Superior temporal gyrus (tissue), 1 donor: ENCODE measurements around the gene MRPL14.

ENCODE experiments used
- DNase-seq: peaks from one replicate; pipeline ENCODE4 v3.0.0-alpha.2; 2016; ENCODE audit errors: extremely low spot score

The MRPL14 gene

GRCh38 chr6:44126320-44127149 lies 717 bp downstream of the MRPL14 start:
- no peak for DNase-seq

- no peak for DNase-seq
Observed at GRCh38 chr6:44123544-44123943, 3.7 kb downstream of the MRPL14 start.

- no peak for DNase-seq
Observed at GRCh38 chr6:44122801-44123200, 4.5 kb downstream of the MRPL14 start.

- DNase-seq = no peak
Observed at GRCh38 chr6:44120692-44121443, 6.4 kb downstream of the MRPL14 start.

GRCh38 chr6:44119704-44120262 lies 7.5 kb downstream of the MRPL14 start:
- no peak for DNase-seq

- DNase-seq = no peak
Observed at GRCh38 chr6:44117397-44118128, 9.7 kb downstream of the MRPL14 start.

- DNase-seq = no peak
Observed at GRCh38 chr6:44116641-44117382, 10.4 kb downstream of the MRPL14 start.

GRCh38 chr6:44115866-44116265 lies 11.4 kb downstream of the MRPL14 start:
- DNase-seq = no peak

- no peak for DNase-seq
Observed at GRCh38 chr6:44113414-44113813, 13.8 kb downstream of the MRPL14 start.

GRCh38 chr6:44111434-44112417 lies 15.5 kb downstream of the MRPL14 start:
- DNase-seq = no peak

GRCh38 chr6:44110966-44111365 lies 16.3 kb downstream of the MRPL14 start:
- DNase-seq = no peak

- DNase-seq = no peak
Observed at GRCh38 chr6:44110005-44110676, 17.1 kb downstream of the MRPL14 start.

GRCh38 chr6:44109212-44109611 lies 18.0 kb downstream of the MRPL14 start:
- DNase-seq = no peak

- DNase-seq = no peak
Observed at GRCh38 chr6:44108471-44108870, 18.8 kb downstream of the MRPL14 start.

GRCh38 chr6:44107017-44107416 lies 20.2 kb downstream of the MRPL14 start:
- no peak for DNase-seq

- DNase-seq = no peak
Observed at GRCh38 chr6:44105993-44106740, 21.1 kb downstream of the MRPL14 start.

- DNase-seq = no peak
Observed at GRCh38 chr6:44105146-44105545, 22.1 kb downstream of the MRPL14 start.

- DNase-seq = peak; percentile 27
Observed at GRCh38 chr6:44104481-44105021, 22.7 kb downstream of the MRPL14 start.

- DNase-seq = no peak
Observed at GRCh38 chr6:44102527-44102926, 24.7 kb downstream of the MRPL14 start.
